CD4-positive, alpha-beta T cell treated with Interleukin-12 subunit alpha and Interleukin-12 subunit beta, for 1 hour (primary cell): ENCODE measurements around the gene BRI3.

ENCODE experiments used
- DNase-seq: peaks from one replicate; pipeline ENCODE4 v3.0.0-alpha.2; 2020

The BRI3 gene, protein sequence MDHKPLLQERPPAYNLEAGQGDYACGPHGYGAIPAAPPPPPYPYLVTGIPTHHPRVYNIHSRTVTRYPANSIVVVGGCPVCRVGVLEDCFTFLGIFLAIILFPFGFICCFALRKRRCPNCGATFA

DNA sequence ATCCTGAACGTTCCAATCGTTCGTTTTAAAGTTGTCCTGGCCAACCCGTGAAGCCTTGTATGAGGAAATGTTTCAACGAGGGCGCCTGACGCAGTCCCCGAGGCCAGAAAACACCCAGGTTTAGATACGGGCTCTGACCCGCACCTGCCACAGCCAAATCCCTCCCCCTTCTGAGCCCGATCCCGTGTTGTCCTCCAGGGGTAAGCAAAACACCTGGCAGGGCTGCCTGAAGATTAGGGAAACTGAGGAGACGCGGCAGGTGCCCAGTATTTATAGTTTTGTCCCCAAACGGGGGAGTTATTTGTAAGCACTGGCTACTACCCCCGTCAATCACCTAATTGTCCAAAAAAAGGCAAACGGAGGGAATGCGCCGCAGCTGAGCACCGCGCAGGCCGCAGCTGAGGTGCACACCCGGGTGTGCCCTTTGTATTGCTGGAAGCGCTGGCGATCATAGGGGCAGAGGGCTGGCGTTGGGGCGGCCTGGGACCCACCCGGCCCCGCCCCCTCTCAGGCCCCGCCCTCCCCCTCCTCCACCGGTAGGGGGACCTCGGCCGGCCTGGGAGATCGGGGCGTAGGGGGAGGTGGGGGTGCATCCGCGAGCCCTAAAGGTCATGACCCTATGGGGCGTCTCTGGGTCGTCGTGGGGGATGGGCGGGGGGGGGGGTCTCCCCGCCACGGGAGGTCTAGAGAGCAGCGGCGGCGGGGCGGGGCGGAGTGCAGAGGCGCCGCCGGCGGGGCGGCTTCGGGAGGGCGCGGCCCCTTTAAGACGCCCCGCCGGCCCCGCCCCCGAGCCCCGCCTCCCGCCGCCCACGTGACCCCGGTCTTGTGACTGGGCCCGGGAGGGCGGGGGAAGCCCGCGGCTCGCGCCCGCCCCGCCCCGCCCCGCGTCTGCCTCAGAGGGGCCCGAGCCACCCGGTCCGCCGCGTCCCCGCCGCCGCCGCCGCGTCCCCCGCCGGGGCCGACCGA is at the start of gene BRI3:
Gene BRI3 (plus strand): TSS at position 896 of the 966 bp plus-strand sequence. CDS start 110 bp downstream, outside the sequence.
- DNase-seq = peak; percentile 92

DNA sequence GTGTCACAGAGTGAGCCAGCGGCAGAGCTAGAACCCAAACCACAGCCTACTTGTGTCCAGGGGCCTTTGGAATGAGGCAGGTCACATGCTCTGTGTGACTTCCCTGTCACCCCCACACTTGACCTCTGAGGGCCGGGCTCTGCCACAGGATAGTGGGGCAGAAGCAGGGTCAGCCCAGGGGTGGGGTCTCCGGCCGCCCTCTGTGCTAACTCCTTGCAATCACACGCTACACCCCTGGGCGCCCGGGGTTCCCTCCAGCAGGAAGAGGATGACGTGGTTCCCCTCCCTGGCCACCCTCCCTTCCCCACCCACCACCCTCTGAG is 49.3 kb upstream of the BRI3 start:
- no peak for DNase-seq

DNA sequence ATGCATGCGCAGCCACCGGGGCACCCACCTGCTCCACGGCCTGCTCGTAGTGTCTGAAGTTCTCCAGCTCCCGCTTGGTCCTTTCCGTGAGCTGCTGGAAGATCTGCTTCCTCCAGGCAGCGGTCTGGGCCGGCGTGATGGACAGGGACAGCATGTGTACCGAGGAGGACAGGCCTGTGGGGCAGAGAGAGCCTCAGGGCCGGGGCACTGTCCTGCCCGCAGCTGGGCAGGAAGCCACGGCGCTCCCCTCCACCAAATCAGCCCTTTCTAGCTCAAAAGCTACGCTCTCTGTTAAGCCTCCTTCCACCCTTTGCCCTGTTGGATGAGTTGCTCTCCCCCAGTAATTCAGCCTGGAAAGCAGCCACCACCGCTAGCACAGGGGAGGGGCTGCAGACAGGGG is 48.7 kb upstream of the BRI3 start:
- no peak for DNase-seq

- no peak for DNase-seq
Measured at GRCh38 chr7:98233219-98234070, 48.0 kb upstream of the BRI3 start.

GRCh38 chr7:98234429-98235147 is 46.9 kb upstream of the BRI3 start:
- no peak for DNase-seq

DNA sequence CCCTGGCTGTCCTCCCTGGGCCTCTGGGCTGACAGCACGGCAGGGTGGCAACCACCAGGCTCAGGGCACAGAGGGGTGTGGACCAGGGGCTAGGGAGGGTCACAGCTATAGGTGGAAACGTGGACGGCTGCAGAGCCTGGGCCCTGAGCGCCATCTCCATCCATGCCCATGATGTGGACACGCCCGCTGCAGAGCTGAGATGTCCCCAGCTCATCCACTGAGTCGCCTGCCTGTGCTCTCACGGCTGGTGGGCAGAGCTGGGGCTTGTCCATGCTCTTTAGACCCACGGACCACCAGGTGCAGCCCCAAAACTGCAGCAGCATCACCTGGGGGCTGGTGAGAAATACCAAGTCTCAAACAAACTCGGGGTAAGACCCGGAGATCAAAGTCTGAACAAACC is 45.6 kb upstream of the BRI3 start:
- no peak for DNase-seq

DNA sequence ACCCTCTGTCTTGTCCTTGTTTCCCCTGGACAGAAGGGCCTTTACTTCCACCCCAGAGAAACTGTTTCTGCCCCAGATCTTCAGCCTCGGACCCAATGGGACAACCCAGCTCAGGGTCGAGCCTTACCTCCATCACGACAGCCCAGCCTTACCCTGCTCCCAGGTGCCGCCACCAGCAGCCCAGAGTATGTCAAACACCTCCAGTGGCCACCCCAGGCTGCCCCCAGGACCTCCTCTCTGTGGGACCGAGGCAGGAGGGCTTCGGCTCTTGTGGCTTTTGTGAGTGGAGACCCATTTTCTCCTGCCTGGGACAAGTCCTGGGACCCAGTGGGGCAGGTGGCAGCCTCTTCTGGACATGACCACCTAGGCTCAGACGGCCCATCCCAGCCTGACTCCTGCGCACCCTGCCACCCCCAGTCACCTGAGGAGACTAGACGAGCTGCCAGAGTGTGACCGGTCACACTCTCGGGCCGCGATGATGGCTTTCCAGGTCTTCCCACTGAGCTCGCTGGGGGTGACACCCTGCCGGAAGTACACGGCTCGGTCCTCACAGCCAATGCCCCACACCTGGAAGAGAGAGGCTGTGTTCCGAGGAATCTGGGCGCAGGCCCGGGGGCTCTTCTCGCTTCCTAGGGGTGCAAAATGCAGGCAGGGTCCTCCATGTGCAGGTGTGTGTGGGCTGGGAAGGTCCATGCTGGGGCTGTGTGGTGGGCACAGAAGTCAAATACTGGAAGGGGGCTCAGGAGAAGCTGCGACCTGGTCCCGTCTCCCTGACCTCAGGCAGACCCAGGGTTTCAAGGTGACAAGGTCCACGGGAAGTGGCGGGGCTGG is 44.9 kb upstream of the BRI3 start:
- DNase-seq = no peak

DNA sequence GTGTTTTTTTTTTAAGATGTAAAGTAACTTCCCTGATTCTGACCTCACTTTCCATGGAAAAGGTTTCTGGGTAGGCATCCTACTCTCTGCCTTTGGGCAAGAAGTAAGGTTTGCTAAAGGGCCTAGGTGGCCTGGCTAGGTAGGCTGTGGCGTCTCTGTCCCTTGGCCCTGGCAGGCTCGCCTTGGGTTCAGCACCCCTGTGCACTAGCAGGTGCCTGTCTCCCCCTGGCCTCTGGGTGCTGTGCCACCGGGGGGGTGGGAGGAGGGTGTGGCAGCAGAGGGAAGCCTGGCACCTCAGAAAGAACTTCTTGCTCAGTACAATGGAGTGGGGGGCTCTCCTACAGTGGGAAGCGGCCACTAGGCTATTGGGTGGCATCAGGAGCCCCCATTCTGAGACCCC is 43.4 kb upstream of the BRI3 start:
- DNase-seq = no peak

- no peak for DNase-seq
Measured at GRCh38 chr7:98238976-98239375, 42.5 kb upstream of the BRI3 start.

DNA sequence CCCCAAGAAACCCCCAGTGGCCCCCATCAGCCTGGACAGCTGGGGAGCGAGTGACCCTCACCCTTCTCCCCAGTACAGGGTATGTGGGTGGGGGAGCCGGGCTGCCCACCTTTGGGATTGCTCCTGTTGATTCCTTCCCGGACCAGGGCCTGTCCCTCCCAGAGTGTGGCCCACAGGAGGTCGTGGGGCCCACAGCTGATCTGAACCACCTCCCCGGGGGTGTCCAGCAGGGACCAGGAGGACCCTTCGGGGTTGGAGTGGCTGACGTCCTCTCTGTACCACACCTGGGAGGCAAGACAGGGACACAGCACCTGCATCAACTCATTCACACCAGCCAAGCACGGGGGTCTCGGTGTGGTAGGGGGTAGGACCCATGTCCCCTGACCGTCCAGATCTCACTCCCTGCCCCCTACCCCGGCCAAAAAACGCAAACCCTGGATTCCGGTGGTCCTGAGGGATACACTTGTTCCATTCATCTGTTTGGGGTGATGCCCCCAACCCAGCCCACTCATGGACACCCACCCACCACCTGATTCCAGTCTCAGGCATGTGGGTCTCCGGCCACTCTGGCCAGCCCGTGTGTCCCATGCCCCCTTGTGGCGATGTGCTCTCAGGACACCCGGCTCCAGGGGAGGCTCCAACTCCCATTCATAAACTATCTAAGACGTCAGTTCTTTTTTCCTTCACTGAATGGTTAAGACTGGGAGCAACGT is 40.4 kb upstream of the BRI3 start:
- peak; percentile 15 for DNase-seq

- DNase-seq = no peak
Measured at GRCh38 chr7:98241674-98242241, 39.7 kb upstream of the BRI3 start.

DNA sequence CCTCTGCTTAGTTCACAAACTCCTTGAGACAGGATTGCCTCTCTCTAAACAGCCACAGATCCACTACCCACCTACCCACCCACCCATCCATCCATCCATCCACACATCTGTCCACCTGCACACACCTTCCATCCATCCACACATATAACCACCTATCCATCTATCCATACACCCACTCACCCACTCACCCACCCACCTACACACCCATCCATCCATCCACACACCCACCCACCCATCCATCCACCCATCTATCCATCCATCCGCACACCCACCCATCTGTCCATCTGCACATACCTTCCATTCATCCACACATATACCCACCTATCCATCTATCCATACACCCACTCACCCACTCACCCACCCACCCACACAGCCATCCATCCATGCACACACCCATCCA is 39.1 kb upstream of the BRI3 start:
- no peak for DNase-seq

DNA sequence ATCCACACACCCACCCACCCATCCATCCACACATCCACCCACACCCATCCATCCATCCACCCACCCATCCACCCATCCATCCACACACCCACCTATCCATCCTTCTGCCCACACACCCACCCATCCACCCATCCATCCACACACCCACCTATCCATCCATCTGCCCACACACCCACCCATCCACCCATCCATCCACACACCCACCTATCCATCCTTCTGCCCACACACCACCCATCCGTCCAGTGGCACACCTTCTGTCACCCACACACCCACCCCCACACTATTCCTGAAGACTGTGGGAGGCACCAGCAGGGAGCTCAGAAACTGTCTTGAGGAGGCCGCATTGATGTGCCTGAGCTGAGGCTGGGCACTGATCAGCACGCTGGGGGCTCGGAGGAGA is 38.6 kb upstream of the BRI3 start:
- DNase-seq = no peak

- DNase-seq = no peak
Measured at GRCh38 chr7:98244871-98245270, 36.6 kb upstream of the BRI3 start.

GRCh38 chr7:98248156-98248555 is 33.3 kb upstream of the BRI3 start:
- DNase-seq = no peak

DNA sequence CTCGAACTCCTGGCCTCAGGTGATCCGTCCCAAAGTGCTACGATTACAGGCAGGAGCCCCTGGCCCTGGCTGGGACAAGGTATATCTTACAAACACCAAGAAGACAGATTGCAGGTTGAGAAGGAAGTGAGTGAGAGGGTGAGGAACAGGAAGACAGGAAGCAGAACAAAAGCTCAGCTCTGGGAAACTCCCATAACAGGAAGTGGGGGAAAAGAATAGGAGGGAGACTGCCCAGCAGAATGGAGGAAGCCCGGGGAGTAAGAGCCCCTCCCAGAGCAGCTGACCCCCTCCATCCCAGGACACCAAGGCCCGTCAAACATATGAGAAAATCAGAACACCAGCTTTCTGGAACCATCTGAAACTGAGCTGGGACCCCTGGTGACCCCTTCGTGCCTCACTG is 32.4 kb upstream of the BRI3 start:
- peak; percentile 10 for DNase-seq

GRCh38 chr7:98250789-98251188 is 30.7 kb upstream of the BRI3 start:
- DNase-seq = peak; percentile 70

- DNase-seq = peak; percentile 72
Measured at GRCh38 chr7:98251231-98251600, 30.3 kb upstream of the BRI3 start.

- peak; percentile 88 for DNase-seq
Measured at GRCh38 chr7:98251601-98252424, 29.7 kb upstream of the BRI3 start, which contains the start of gene TECPR1. TECPR1 (minus strand) TSS chr7:98252232; CDS start chr7:98246146, 6,086 bp downstream.
